Breast epithelium (tissue), 4 donors: ENCODE measurements around the gene DLEC1. TPM values are rescaled to one million over a fixed set of nuclear protein-coding genes. Genes with fewer than 3 reads are reported as not detected.

Experiments used
- DNase-seq, 2 donors: peaks; one replicate each; pipeline ENCODE4 v3.0.0-alpha.2; 2019; ENCODE audit warnings: low spot score in 2 of 2
- H3K27ac ChIP-seq, 2 donors: fragments of 200-600 bp; sonication (generic) in 1 of 2; one replicate each; pipeline ENCODE4 v1.5.1; 2016 to 2019; ENCODE audit warnings: mild to moderate bottlenecking in 1 of 2
- H3K27me3 ChIP-seq, 2 donors: fragments of 200-600 bp; sonication (generic) in 1 of 2; one replicate each; pipeline versions ENCODE4 v1.5.1 to v1.6.0; 2017 to 2019; ENCODE audit warnings: control low read depth in 1 of 2, mild to moderate bottlenecking in 1 of 2
- H3K36me3 ChIP-seq: fragments of 200-600 bp; one replicate; pipeline ENCODE4 v1.5.1; 2019
- H3K4me1 ChIP-seq, 2 donors: fragments of 200-600 bp; sonication (generic); one replicate each; pipeline ENCODE4 v1.5.1; 2016 to 2019; ENCODE audit warnings: control low read depth in 1 of 2
- H3K4me3 ChIP-seq, 3 donors: fragments of 200-600 bp; sonication (generic); 1 replicate in 2 of 3; 2 replicates in 1 of 3; pipeline ENCODE4 v1.5.1; 2016 to 2019; ENCODE audit warnings: mild to moderate bottlenecking in 3 of 3, moderate library complexity in 2 of 3
- H3K9me3 ChIP-seq, 2 donors: fragments of 200-600 bp; sonication (generic) in 1 of 2; one replicate each; pipeline ENCODE4 v1.5.1; 2016 to 2019; ENCODE audit warnings: control low read depth in 1 of 2
- CTCF ChIP-seq, 3 donors: fragments of 450-650 bp; IDR thresholded peaks; one replicate each; pipeline ENCODE4 v1.5.1; 2016 to 2017; ENCODE audit warnings: antibody characterized with exemption in 3 of 3, mild to moderate bottlenecking in 3 of 3, moderate library complexity in 3 of 3
- POLR2A ChIP-seq: fragments of 450-650 bp; IDR thresholded peaks from one replicate; pipeline ENCODE4 v1.6.1; 2016; ENCODE audit warnings: antibody characterized with exemption, mild to moderate bottlenecking, moderate library complexity
- POLR2AphosphoS5 ChIP-seq, 3 donors: sonication (generic); formaldehyde crosslinking; IDR thresholded peaks; one replicate each; pipeline ENCODE4 v1.6.1; 2017; ENCODE audit warnings: antibody characterized with exemption in 3 of 3
- intact Hi-C: fragments of 100-400 bp; cut with DNase I; formaldehyde crosslinking; loops from one replicate; pipeline ENCODE4 v1.15.1; 2023; ENCODE audit warnings: low total_unique reads
- total RNA-seq, 3 donors: library from RNA; depleted of rRNA; stranded (reverse); fragments of >200 nt; gene quantifications; one replicate each; pipeline ENCODE4 v1.1.0, GENCODE V29; 2016

Gene DLEC1
- total RNA-seq, 3 donors from 2014 or later: 0.98 to 2.0 (median 1.1) TPM

DNA sequence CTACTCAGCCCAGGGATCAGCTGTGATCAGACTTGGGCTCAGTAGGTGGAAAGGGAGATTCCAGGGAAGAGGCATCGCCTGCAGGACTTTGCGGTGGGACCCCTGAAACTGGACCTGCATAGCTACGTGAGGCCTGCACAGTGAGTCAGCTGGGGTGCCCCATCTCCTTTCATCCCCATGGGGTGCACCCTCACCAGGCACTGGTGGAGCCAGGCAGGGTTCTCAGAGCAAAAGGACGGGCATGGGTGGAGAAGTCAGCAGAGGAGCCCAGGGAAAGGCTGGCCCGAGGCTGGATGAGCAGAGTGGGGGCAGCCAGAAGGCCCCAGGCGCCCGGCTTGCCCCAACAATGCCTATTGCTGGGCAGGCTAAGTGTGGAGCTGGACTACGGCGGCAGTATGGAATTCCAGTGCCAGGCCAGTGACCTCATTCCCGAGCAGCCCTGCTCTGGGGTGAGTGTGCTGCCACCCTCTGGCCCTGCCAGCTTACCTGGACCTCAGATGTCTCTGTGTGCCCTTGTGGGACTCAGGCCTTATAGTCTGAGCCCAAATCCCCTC is 78.2 kb downstream of the DLEC1 start:
- intact Hi-C loops: no loop called here
- no peaks in the 10 kb centered on the region for H3K4me1 ChIP-seq
- H3K36me3 ChIP-seq: no peaks in the 10 kb centered on the region
- peak; percentile 34 to 64 for DNase-seq
- no peaks in the 10 kb centered on the region for H3K9me3 ChIP-seq
- no peak overlapping the region for H3K4me3 ChIP-seq
- no peaks in the 10 kb centered on the region for H3K27me3 ChIP-seq
- TF ChIP-seq CTCF (IDR thresholded peaks at IDR 0.05): no peak
- TF ChIP-seq POLR2A: no peak
- no peak for TF ChIP-seq POLR2AphosphoS5 (IDR thresholded peaks at IDR 0.05)
- H3K27ac ChIP-seq: no peak overlapping the region

DNA sequence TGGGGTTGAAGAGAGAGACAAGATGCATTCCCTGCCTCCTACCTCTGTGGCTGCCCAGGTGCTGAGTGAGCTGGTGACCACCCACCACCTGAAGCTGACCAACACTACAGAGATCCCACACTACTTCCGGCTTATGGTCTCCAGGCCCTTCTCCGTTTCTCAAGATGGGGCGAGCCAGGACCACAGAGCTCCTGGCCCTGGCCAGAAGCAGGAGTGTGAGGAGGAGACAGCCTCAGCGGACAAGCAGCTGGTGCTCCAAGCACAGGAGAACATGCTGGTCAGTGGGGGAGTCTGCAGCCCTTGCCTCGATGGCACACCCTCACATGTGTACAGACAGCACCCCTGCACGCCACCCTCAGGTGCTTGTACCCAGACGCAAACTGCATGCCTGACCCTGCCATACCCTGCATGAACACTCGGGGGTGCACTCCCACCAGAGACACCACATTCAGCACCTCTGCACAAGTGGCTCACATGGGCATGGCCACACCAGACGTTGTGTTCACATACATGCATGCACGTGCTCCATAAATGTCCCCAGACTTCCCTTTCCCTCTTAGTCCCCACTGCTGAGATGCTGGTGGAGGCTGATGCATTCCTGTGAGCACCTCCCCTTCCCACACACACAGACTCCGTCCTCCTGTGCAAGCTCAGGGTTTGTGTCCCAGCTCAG is 78.9 kb downstream of the DLEC1 start:
- Histone ChIP-seq H3K27me3 (no peaks in the 10 kb centered on the region), H3K4me3 (no peak overlapping the region), H3K36me3 (no peaks in the 10 kb centered on the region), H3K27ac (no peak overlapping the region), H3K9me3 (no peaks in the 10 kb centered on the region), H3K4me1 (no peaks in the 10 kb centered on the region)
- TF ChIP-seq CTCF (IDR thresholded peaks at IDR 0.05) (peak; percentile 59 to 73 (median 65)), POLR2AphosphoS5 (IDR thresholded peaks at IDR 0.05) (no peak), POLR2A (no peak)
- intact Hi-C loops: no loop called here
- DNase-seq: peak; percentile 30 to 72

- Histone ChIP-seq H3K4me3 (no peak overlapping the region), H3K27ac (no peak overlapping the region), H3K9me3 (no peaks in the 10 kb centered on the region), H3K27me3 (no peaks in the 10 kb centered on the region), H3K4me1 (no peaks in the 10 kb centered on the region), H3K36me3 (no peaks in the 10 kb centered on the region)
- intact Hi-C loops: no loop called here
- TF ChIP-seq POLR2AphosphoS5 (IDR thresholded peaks at IDR 0.05) (no peak), POLR2A (no peak), CTCF (IDR thresholded peaks at IDR 0.05) (no peak)
- no peak for DNase-seq
Observed at GRCh38 chr3:38118421-38119247, 79.6 kb downstream of the DLEC1 start.

- no peak overlapping the region for H3K27ac ChIP-seq
- no peak for DNase-seq
- H3K27me3 ChIP-seq: no peaks in the 10 kb centered on the region
- intact Hi-C loops: no loop called here
- H3K36me3 ChIP-seq: no peaks in the 10 kb centered on the region
- TF ChIP-seq POLR2AphosphoS5 (IDR thresholded peaks at IDR 0.05): no peak
- TF ChIP-seq POLR2A: no peak
- TF ChIP-seq CTCF (IDR thresholded peaks at IDR 0.05): no peak
- H3K4me1 ChIP-seq: no peaks in the 10 kb centered on the region
- H3K4me3 ChIP-seq: no peak overlapping the region
- no peaks in the 10 kb centered on the region for H3K9me3 ChIP-seq
Observed at GRCh38 chr3:38119248-38119544, 80.2 kb downstream of the DLEC1 start.
